Measurements from ENCODE around the gene GPX2. TPM values are rescaled to one million over a fixed set of nuclear protein-coding genes. Genes with fewer than 3 reads are reported as not detected.

GPX2 gene
- polyA plus RNA-seq, 1 donor from 2014 or later = not detected

DNA sequence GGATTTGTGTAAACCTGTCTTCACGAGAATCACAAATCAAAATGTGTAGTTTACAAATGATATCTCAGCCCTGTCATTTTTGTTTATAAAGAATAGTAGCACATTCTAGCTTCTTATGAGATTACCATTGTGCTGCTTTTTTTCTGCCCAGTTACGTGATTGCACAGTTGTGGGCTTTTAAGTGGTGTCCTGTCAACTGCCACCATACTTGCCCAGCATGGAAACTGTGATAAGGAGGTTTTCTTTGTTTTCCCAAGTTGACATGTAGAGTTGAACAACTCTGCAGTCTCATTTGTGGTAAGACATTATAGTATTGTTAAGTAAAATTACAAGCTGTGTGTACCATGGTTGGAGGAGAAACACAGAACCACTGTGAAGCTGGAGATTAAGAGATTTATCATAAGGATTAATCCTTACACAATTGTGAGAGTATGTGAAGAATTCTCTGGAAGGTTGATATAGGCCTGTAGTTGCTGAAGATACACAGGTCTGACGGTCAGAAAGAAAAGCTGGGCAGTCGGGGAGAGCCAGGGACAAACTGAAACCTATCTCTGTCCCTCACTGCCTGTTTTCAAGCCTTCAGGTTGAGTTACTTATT is 16.0 kb downstream of the GPX2 start:
- no peaks in the 10 kb centered on the region for H3K9me3 ChIP-seq (ENCODE audit: low read length)
- no peaks in the 10 kb centered on the region for H3K9me2 ChIP-seq (ENCODE audit: insufficient read depth, low read length)
- no peaks in the 10 kb centered on the region for H3K27me3 ChIP-seq (ENCODE audit: insufficient read depth, low read depth, low read length)
- H3F3A ChIP-seq (ENCODE audit: insufficient read depth, low read length, poor library complexity, severe bottlenecking) = no peaks in the 10 kb centered on the region
- no peak for TF ChIP-seq POLR2AphosphoS5 (IDR thresholded peaks at IDR 0.05)
- H3K4me3 ChIP-seq (ENCODE audit: low read length) = no peak overlapping the region
- H3K27ac ChIP-seq (ENCODE audit: low read length) = no peak overlapping the region
- H4K20me1 ChIP-seq (ENCODE audit: insufficient read depth) = no peaks in the 10 kb centered on the region
- H3K4me2 ChIP-seq (ENCODE audit: low read length) = no peak overlapping the region
- no peak overlapping the region for H3K9ac ChIP-seq (ENCODE audit: low read length)
- H3K36me3 ChIP-seq (ENCODE audit: insufficient read depth, low read length) = no peaks in the 10 kb centered on the region
- no peaks in the 10 kb centered on the region for H3K79me2 ChIP-seq (replicated peaks; ENCODE audit: insufficient read depth, low read length)
- no peak overlapping the region for H2AFZ ChIP-seq (ENCODE audit: low read depth, low read length)

DNA sequence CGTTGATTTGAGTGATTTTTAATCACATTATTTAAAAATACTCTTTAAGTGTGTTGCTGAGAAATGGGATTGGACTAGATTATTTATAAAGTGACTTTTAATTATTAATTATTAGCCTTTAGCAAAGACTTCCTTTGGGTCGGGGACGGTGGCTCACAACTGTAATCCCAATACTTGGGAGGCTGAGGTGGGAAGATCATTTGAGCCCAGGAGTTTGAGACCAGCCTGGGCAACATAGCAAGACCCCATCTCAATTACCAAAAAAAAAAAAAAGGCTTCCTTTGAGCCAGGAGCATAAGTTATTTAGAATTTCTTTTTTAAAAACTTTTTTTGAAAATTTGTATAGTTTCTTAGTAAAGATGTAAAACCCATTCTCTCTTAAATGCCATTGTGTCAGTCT is 19.5 kb downstream of the GPX2 start:
- H3K4me3 ChIP-seq (ENCODE audit: low read length) = no peak overlapping the region
- no peaks in the 10 kb centered on the region for H3K36me3 ChIP-seq (ENCODE audit: insufficient read depth, low read length)
- no peaks in the 10 kb centered on the region for H4K20me1 ChIP-seq (ENCODE audit: insufficient read depth)
- no peak overlapping the region for H3K9ac ChIP-seq (ENCODE audit: low read length)
- no peak overlapping the region for H2AFZ ChIP-seq (ENCODE audit: low read depth, low read length)
- no peak overlapping the region for H3K27ac ChIP-seq (ENCODE audit: low read length)
- no peaks in the 10 kb centered on the region for H3K27me3 ChIP-seq (ENCODE audit: insufficient read depth, low read depth, low read length)
- H3F3A ChIP-seq (ENCODE audit: insufficient read depth, low read length, poor library complexity, severe bottlenecking) = no peaks in the 10 kb centered on the region
- no peaks in the 10 kb centered on the region for H3K9me3 ChIP-seq (ENCODE audit: low read length)
- no peak overlapping the region for H3K4me2 ChIP-seq (ENCODE audit: low read length)
- TF ChIP-seq EP300 (conservative IDR thresholded peaks at IDR 0.05; ENCODE audit: poor library complexity, severe bottlenecking) = no peak
- TF ChIP-seq RAD21 (conservative IDR thresholded peaks at IDR 0.05) = no peak
- no peak for TF ChIP-seq TAF1 (IDR thresholded peaks at IDR 0.05; ENCODE audit: low read depth)
- TF ChIP-seq POLR2AphosphoS5 (IDR thresholded peaks at IDR 0.05) = no peak
- no peak for TF ChIP-seq MXI1 (conservative IDR thresholded peaks at IDR 0.05; ENCODE audit: poor library complexity, severe bottlenecking)
- TF ChIP-seq, protein P1, sequence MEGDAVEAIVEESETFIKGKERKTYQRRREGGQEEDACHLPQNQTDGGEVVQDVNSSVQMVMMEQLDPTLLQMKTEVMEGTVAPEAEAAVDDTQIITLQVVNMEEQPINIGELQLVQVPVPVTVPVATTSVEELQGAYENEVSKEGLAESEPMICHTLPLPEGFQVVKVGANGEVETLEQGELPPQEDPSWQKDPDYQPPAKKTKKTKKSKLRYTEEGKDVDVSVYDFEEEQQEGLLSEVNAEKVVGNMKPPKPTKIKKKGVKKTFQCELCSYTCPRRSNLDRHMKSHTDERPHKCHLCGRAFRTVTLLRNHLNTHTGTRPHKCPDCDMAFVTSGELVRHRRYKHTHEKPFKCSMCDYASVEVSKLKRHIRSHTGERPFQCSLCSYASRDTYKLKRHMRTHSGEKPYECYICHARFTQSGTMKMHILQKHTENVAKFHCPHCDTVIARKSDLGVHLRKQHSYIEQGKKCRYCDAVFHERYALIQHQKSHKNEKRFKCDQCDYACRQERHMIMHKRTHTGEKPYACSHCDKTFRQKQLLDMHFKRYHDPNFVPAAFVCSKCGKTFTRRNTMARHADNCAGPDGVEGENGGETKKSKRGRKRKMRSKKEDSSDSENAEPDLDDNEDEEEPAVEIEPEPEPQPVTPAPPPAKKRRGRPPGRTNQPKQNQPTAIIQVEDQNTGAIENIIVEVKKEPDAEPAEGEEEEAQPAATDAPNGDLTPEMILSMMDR (IDR thresholded peaks at IDR 0.05; ENCODE audit: poor library complexity, severe bottlenecking) = no peak
- TF ChIP-seq, protein P2, sequence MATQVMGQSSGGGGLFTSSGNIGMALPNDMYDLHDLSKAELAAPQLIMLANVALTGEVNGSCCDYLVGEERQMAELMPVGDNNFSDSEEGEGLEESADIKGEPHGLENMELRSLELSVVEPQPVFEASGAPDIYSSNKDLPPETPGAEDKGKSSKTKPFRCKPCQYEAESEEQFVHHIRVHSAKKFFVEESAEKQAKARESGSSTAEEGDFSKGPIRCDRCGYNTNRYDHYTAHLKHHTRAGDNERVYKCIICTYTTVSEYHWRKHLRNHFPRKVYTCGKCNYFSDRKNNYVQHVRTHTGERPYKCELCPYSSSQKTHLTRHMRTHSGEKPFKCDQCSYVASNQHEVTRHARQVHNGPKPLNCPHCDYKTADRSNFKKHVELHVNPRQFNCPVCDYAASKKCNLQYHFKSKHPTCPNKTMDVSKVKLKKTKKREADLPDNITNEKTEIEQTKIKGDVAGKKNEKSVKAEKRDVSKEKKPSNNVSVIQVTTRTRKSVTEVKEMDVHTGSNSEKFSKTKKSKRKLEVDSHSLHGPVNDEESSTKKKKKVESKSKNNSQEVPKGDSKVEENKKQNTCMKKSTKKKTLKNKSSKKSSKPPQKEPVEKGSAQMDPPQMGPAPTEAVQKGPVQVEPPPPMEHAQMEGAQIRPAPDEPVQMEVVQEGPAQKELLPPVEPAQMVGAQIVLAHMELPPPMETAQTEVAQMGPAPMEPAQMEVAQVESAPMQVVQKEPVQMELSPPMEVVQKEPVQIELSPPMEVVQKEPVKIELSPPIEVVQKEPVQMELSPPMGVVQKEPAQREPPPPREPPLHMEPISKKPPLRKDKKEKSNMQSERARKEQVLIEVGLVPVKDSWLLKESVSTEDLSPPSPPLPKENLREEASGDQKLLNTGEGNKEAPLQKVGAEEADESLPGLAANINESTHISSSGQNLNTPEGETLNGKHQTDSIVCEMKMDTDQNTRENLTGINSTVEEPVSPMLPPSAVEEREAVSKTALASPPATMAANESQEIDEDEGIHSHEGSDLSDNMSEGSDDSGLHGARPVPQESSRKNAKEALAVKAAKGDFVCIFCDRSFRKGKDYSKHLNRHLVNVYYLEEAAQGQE (IDR thresholded peaks at IDR 0.05; ENCODE audit: borderline replicate concordance) = no peak
- no peak for TF ChIP-seq EZH2 (IDR thresholded peaks at IDR 0.05; ENCODE audit: borderline replicate concordance, insufficient read depth, low read length, poor library complexity, severe bottlenecking)
- no peak for TF ChIP-seq SMC3 (conservative IDR thresholded peaks at IDR 0.05; ENCODE audit: poor library complexity)
- no peaks in the 10 kb centered on the region for H3K9me2 ChIP-seq (ENCODE audit: insufficient read depth, low read length)
- no peaks in the 10 kb centered on the region for H3K79me2 ChIP-seq (replicated peaks; ENCODE audit: insufficient read depth, low read length)
